ENCODE results near the gene ZMAT5.

ZMAT5 gene

GRCh38 chr22:29766632-29767170 lies at the start of gene ZMAT5:
TSS of gene ZMAT5 (minus strand) at chr22:29767007. CDS start at chr22:29748544, 18,463 bp downstream.
- Histone ChIP-seq H3K4me1 (ENCODE audit: insufficient read depth, low read length) (peaks cover 16% of the 10 kb centered on the region), H3K27me3 (ENCODE audit: insufficient read depth, low read length) (no peaks in the 10 kb centered on the region), H2AFZ (ENCODE audit: low read depth, low read length) (peak within 1 kb of the TSS; percentile 17), H3K9me3 (ENCODE audit: low read length) (no peaks in the 10 kb centered on the region), H3K36me3 (ENCODE audit: insufficient read depth, low read length) (peaks cover 17% of the 10 kb centered on the region), H3K4me3 (ENCODE audit: low read length) (peak within 1 kb of the TSS; percentile 67)

- Histone ChIP-seq H3K36me3 (ENCODE audit: insufficient read depth, low read length) (peaks cover 71% of the 10 kb centered on the region), H2AFZ (ENCODE audit: low read depth, low read length) (no peak overlapping the region), H3K4me1 (ENCODE audit: insufficient read depth, low read length) (no peaks in the 10 kb centered on the region), H3K4me3 (ENCODE audit: low read length) (no peak overlapping the region), H3K27me3 (ENCODE audit: insufficient read depth, low read length) (no peaks in the 10 kb centered on the region), H3K9me3 (ENCODE audit: low read length) (no peaks in the 10 kb centered on the region)
Observed at GRCh38 chr22:29816539-29816938, 49.7 kb upstream of the ZMAT5 start.

- Histone ChIP-seq H3K36me3 (ENCODE audit: insufficient read depth, low read length) (peaks cover 71% of the 10 kb centered on the region), H3K4me1 (ENCODE audit: insufficient read depth, low read length) (no peaks in the 10 kb centered on the region), H2AFZ (ENCODE audit: low read depth, low read length) (no peak overlapping the region), H3K27me3 (ENCODE audit: insufficient read depth, low read length) (no peaks in the 10 kb centered on the region), H3K4me3 (ENCODE audit: low read length) (no peak overlapping the region), H3K9me3 (ENCODE audit: low read length) (no peaks in the 10 kb centered on the region)
Observed at GRCh38 chr22:29816128-29816527, 49.3 kb upstream of the ZMAT5 start.

GRCh38 chr22:29815580-29815979 lies 48.8 kb upstream of the ZMAT5 start:
- Histone ChIP-seq H3K36me3 (ENCODE audit: insufficient read depth, low read length) (peaks cover 68% of the 10 kb centered on the region), H3K4me3 (ENCODE audit: low read length) (no peak overlapping the region), H3K9me3 (ENCODE audit: low read length) (no peaks in the 10 kb centered on the region), H3K27me3 (ENCODE audit: insufficient read depth, low read length) (no peaks in the 10 kb centered on the region), H2AFZ (ENCODE audit: low read depth, low read length) (no peak overlapping the region), H3K4me1 (ENCODE audit: insufficient read depth, low read length) (no peaks in the 10 kb centered on the region)

GRCh38 chr22:29814003-29814402 lies 47.2 kb upstream of the ZMAT5 start:
- Histone ChIP-seq H3K36me3 (ENCODE audit: insufficient read depth, low read length) (peaks cover 69% of the 10 kb centered on the region), H2AFZ (ENCODE audit: low read depth, low read length) (no peak overlapping the region), H3K27me3 (ENCODE audit: insufficient read depth, low read length) (no peaks in the 10 kb centered on the region), H3K9me3 (ENCODE audit: low read length) (no peaks in the 10 kb centered on the region), H3K4me3 (ENCODE audit: low read length) (no peak overlapping the region), H3K4me1 (ENCODE audit: insufficient read depth, low read length) (no peaks in the 10 kb centered on the region)

GRCh38 chr22:29813563-29813962 lies 46.8 kb upstream of the ZMAT5 start:
- no peak overlapping the region for H2AFZ ChIP-seq (ENCODE audit: low read depth, low read length)
- no peaks in the 10 kb centered on the region for H3K27me3 ChIP-seq (ENCODE audit: insufficient read depth, low read length)
- H3K4me3 ChIP-seq (ENCODE audit: low read length) = no peak overlapping the region
- no peaks in the 10 kb centered on the region for H3K4me1 ChIP-seq (ENCODE audit: insufficient read depth, low read length)
- peaks cover 66% of the 10 kb centered on the region for H3K36me3 ChIP-seq (ENCODE audit: insufficient read depth, low read length)
- H3K9me3 ChIP-seq (ENCODE audit: low read length) = no peaks in the 10 kb centered on the region

GRCh38 chr22:29813126-29813525 lies 46.3 kb upstream of the ZMAT5 start:
- H2AFZ ChIP-seq (ENCODE audit: low read depth, low read length) = no peak overlapping the region
- no peaks in the 10 kb centered on the region for H3K4me1 ChIP-seq (ENCODE audit: insufficient read depth, low read length)
- peaks cover 70% of the 10 kb centered on the region for H3K36me3 ChIP-seq (ENCODE audit: insufficient read depth, low read length)
- no peaks in the 10 kb centered on the region for H3K27me3 ChIP-seq (ENCODE audit: insufficient read depth, low read length)
- no peak overlapping the region for H3K4me3 ChIP-seq (ENCODE audit: low read length)
- no peaks in the 10 kb centered on the region for H3K9me3 ChIP-seq (ENCODE audit: low read length)

GRCh38 chr22:29811377-29811776 lies 44.6 kb upstream of the ZMAT5 start:
- Histone ChIP-seq H3K4me3 (ENCODE audit: low read length) (no peak overlapping the region), H3K4me1 (ENCODE audit: insufficient read depth, low read length) (no peaks in the 10 kb centered on the region), H3K36me3 (ENCODE audit: insufficient read depth, low read length) (peaks cover 73% of the 10 kb centered on the region), H2AFZ (ENCODE audit: low read depth, low read length) (no peak overlapping the region), H3K9me3 (ENCODE audit: low read length) (no peaks in the 10 kb centered on the region), H3K27me3 (ENCODE audit: insufficient read depth, low read length) (no peaks in the 10 kb centered on the region)

GRCh38 chr22:29810216-29810615 lies 43.4 kb upstream of the ZMAT5 start:
- Histone ChIP-seq H3K27me3 (ENCODE audit: insufficient read depth, low read length) (no peaks in the 10 kb centered on the region), H2AFZ (ENCODE audit: low read depth, low read length) (no peak overlapping the region), H3K4me3 (ENCODE audit: low read length) (no peak overlapping the region), H3K4me1 (ENCODE audit: insufficient read depth, low read length) (no peaks in the 10 kb centered on the region), H3K9me3 (ENCODE audit: low read length) (no peaks in the 10 kb centered on the region), H3K36me3 (ENCODE audit: insufficient read depth, low read length) (peaks cover 71% of the 10 kb centered on the region)

GRCh38 chr22:29806196-29806595 lies 39.4 kb upstream of the ZMAT5 start:
- Histone ChIP-seq H3K9me3 (ENCODE audit: low read length) (no peaks in the 10 kb centered on the region), H3K36me3 (ENCODE audit: insufficient read depth, low read length) (peaks cover 68% of the 10 kb centered on the region), H2AFZ (ENCODE audit: low read depth, low read length) (no peak overlapping the region), H3K27me3 (ENCODE audit: insufficient read depth, low read length) (no peaks in the 10 kb centered on the region), H3K4me3 (ENCODE audit: low read length) (no peak overlapping the region), H3K4me1 (ENCODE audit: insufficient read depth, low read length) (no peaks in the 10 kb centered on the region)

GRCh38 chr22:29804985-29805384 lies 38.2 kb upstream of the ZMAT5 start:
- Histone ChIP-seq H3K36me3 (ENCODE audit: insufficient read depth, low read length) (peaks cover 73% of the 10 kb centered on the region), H2AFZ (ENCODE audit: low read depth, low read length) (no peak overlapping the region), H3K4me1 (ENCODE audit: insufficient read depth, low read length) (no peaks in the 10 kb centered on the region), H3K27me3 (ENCODE audit: insufficient read depth, low read length) (no peaks in the 10 kb centered on the region), H3K4me3 (ENCODE audit: low read length) (no peak overlapping the region), H3K9me3 (ENCODE audit: low read length) (no peaks in the 10 kb centered on the region)

- no peak overlapping the region for H3K4me3 ChIP-seq (ENCODE audit: low read length)
- peaks cover 82% of the 10 kb centered on the region for H3K36me3 ChIP-seq (ENCODE audit: insufficient read depth, low read length)
- H2AFZ ChIP-seq (ENCODE audit: low read depth, low read length) = no peak overlapping the region
- no peaks in the 10 kb centered on the region for H3K27me3 ChIP-seq (ENCODE audit: insufficient read depth, low read length)
- no peaks in the 10 kb centered on the region for H3K9me3 ChIP-seq (ENCODE audit: low read length)
- no peaks in the 10 kb centered on the region for H3K4me1 ChIP-seq (ENCODE audit: insufficient read depth, low read length)
Observed at GRCh38 chr22:29803190-29803589, 36.4 kb upstream of the ZMAT5 start.

- H3K4me3 ChIP-seq (ENCODE audit: low read length) = no peak overlapping the region
Observed at GRCh38 chr22:29801796-29802195, 35.0 kb upstream of the ZMAT5 start.

GRCh38 chr22:29801153-29801552 lies 34.3 kb upstream of the ZMAT5 start:
- no peaks in the 10 kb centered on the region for H3K27me3 ChIP-seq (ENCODE audit: insufficient read depth, low read length)
- H3K4me1 ChIP-seq (ENCODE audit: insufficient read depth, low read length) = no peaks in the 10 kb centered on the region
- H3K4me3 ChIP-seq (ENCODE audit: low read length) = no peak overlapping the region
- H2AFZ ChIP-seq (ENCODE audit: low read depth, low read length) = no peak overlapping the region
- H3K9me3 ChIP-seq (ENCODE audit: low read length) = no peaks in the 10 kb centered on the region
- peaks cover 81% of the 10 kb centered on the region for H3K36me3 ChIP-seq (ENCODE audit: insufficient read depth, low read length)

More at GRCh38 chr22:29801796-29802195, 35.0 kb upstream of the ZMAT5 start:
- H3K4me1 ChIP-seq (ENCODE audit: insufficient read depth, low read length) = no peaks in the 10 kb centered on the region
- no peaks in the 10 kb centered on the region for H3K27me3 ChIP-seq (ENCODE audit: insufficient read depth, low read length)
- H3K9me3 ChIP-seq (ENCODE audit: low read length) = no peaks in the 10 kb centered on the region
- H3K36me3 ChIP-seq (ENCODE audit: insufficient read depth, low read length) = peaks cover 81% of the 10 kb centered on the region
- H2AFZ ChIP-seq (ENCODE audit: low read depth, low read length) = no peak overlapping the region
